Large intestine (tissue), 12 donors: ENCODE results near the gene TXNRD3. TPM values are rescaled to one million over a fixed set of nuclear protein-coding genes. Genes with fewer than 3 reads are reported as not detected.

ENCODE experiments used
- DNase-seq, 2 donors: peaks; one replicate each; pipeline versions ENCODE4 v3.0.0 to v3.0.0-alpha.2; 2013
- H3K27ac ChIP-seq: one replicate; pipeline ENCODE4 v1.5.1; 2013; ENCODE audit warnings: low read length
- H3K27me3 ChIP-seq: 2 replicates; pipeline ENCODE4 v1.6.1; 2013; ENCODE audit warnings: low read length; ENCODE audit not compliant: control insufficient read depth, insufficient read depth
- H3K36me3 ChIP-seq: 2 replicates; pipeline ENCODE4 v1.6.1; 2013; ENCODE audit warnings: low read length; ENCODE audit not compliant: control insufficient read depth, insufficient read depth
- H3K4me1 ChIP-seq: one replicate; pipeline ENCODE4 v1.6.1; 2013; ENCODE audit warnings: low read length; ENCODE audit not compliant: control insufficient read depth, insufficient read depth
- H3K4me3 ChIP-seq: one replicate; pipeline ENCODE4 v1.5.1; 2013; ENCODE audit warnings: low read length
- H3K9me3 ChIP-seq: one replicate; pipeline ENCODE4 v1.6.1; 2013; ENCODE audit warnings: mild to moderate bottlenecking, low read depth, low read length, moderate library complexity; ENCODE audit not compliant: control insufficient read depth
- WGBS: methylation state at CpG from one replicate; pipeline ENCODE4 v1.1.5; 2013; ENCODE audit warnings: low lambda C conversion rate; ENCODE audit not compliant: insufficient coverage; 5-methylcytosine and 5-hydroxymethylcytosine counted together
- long read RNA-seq, 11 donors: transcript quantifications; one replicate each; lab custom pipeline, GENCODE V29; 2026
- polyA plus RNA-seq: library from polyadenylated mRNA; unstranded; fragments of 120-200 nt; gene quantifications from one replicate; pipeline ENCODE4 v1.2.1, GENCODE V29; 2013

The TXNRD3 gene
- 7.3 TPM for polyA plus RNA-seq
- long read RNA-seq, donor 1, result 0 reads
- long read RNA-seq, donor 2, partial matches to known transcripts, result 0 of 3 reads
- long read RNA-seq, donor 2, other reads (novel, unspliced or antisense), result 0 of 3 reads
- long read RNA-seq, donor 3, result 0 reads
- long read RNA-seq, donor 4, result 0 reads
- long read RNA-seq, donor 5, result 0 reads
- long read RNA-seq, donor 6, result 0 reads
- long read RNA-seq, donor 7, result 0 reads
- long read RNA-seq, donor 8, result 0 reads
- long read RNA-seq, donor 9, result 0 reads
- long read RNA-seq, donor 10, partial matches to known transcripts, result 0 of 1 reads
- long read RNA-seq, donor 10, other reads (novel, unspliced or antisense), result 0 of 1 reads
- long read RNA-seq, donor 11, result 0 reads

DNA sequence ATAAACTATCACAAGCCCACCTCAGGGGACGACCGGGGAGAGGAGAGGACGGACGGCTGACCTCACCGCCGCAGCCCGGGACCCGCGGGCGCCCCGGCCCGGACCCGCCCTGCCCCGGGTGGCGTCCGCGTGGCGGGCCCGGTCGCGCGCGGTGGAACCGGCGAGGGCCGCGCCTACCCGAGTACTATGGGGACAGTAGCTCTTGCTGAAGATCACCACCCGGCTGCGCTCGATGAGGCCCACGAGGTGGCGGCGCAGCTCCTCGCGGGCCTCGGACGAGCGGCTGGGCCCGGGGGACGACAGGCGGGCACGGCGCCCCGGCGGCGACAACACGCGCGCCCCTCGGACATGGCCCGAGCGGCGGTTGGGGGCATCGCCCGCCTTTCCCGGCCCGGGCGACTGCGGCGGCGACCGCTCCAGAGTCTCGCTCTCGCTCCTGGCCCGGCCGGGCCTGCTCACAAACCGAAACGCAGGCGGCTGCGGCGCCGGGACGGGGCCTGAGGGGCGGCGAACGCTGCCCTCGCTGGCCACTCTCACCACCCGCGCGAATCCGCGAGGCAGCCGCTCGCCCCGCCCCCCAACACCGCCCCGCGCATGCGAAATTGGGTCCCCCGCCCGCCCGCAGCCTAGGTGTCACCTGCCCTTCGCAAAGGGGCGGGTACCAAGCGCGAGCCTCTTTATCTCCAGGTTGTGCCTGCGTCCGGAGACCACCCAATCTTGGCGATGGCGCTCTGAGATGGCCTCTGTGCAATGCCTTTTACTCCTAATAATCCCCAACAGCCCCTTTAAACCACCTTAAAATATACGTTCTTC, at the start of gene TXNRD3:
Gene TXNRD3 (minus strand): TSS at position 554 of the 813 bp plus-strand sequence.
- 0% methylated on average over 2 of the region's 102 CpGs for WGBS
- Histone ChIP-seq H3K4me1 (no peaks in the 10 kb centered on the region), H3K36me3 (no peaks in the 10 kb centered on the region), H3K9me3 (no peaks in the 10 kb centered on the region), H3K27me3 (peaks cover 8% of the 10 kb centered on the region), H3K27ac (no peak within 1 kb of the TSS), H3K4me3 (peak within 1 kb of the TSS; percentile 40)
- peak; percentile 63 to 84 for DNase-seq

DNA sequence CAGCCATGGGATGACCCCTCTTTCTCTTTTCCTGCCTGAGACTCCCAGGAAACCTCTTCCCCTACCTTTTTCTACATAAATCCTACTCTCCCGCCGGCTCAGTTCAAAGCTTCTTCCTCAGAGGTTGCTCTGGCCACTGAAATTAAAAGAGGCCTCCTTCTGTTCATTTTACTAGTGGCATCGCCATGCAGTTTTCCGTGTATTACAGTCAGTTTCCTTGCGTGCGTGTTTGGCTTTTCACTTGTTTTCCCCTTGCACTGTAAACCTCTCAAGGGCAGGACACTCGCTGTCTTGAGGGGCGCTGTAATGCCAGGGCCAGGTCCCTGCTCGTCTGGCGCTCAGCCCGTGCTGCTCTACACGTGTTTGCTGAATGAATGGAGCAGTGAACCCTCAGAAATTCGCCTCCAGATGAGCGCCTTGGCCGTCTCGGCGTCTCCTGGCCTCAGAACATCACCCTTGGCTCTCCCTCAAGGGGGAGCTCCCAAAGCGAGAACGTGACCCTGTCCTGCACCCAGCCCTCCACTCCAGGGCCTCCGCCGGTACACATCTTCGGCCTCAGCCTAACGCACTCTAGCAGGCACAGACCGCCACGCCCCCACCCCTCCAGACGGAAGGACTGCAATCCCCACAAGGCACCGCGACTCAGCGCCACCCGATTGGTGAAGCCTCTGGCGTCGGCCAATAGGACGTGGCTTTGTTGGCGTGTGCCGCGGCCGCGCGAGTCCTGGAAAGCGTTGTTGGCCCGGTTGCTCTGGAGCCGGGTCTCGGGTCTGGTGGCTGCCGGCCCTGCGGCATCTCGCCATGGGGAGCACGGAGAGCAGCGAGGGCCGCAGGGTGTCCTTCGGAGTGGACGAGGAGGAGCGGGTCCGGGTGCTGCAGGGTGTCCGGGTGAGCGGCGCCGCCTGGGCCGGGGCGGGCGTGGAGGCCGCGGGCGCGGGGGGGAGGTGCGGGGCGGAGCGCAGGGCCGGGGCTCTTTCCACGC, 48.9 kb upstream of the TXNRD3 start, which contains the start of gene CHCHD6:
Gene CHCHD6 (plus strand): TSS at position 729 of the 982 bp plus-strand sequence. CDS start 73 bp downstream, at position 802.
- peak; percentile 91 to 95 for DNase-seq
- Histone ChIP-seq H3K27ac (no peak within 1 kb of the TSS), H3K9me3 (no peaks in the 10 kb centered on the region), H3K4me1 (peaks cover 5% of the 10 kb centered on the region), H3K27me3 (peaks cover 6% of the 10 kb centered on the region), H3K36me3 (no peaks in the 10 kb centered on the region), H3K4me3 (peak within 1 kb of the TSS; percentile 66)
- WGBS, result 34% methylated on average over 6 of the region's 69 CpGs

DNA sequence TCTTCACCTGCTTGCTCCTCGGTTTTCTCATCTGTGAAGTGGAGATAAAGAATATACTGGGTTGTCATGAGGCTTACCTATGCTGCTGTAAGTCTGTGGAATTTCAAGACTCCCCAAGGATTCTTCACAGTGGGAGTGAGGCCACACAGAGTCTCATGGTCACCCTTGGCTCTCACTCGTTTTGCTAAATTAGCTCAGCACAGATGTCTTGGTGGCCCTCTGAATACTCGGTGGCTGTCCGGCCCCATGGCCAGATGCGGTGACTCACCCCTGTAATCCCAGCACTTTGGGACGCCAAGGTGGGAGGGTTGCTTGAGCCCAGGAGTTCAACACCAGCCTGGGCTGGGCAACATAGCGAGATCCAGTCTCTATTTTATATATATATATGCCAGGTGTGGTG, 44.1 kb upstream of the TXNRD3 start:
- Histone ChIP-seq H3K27ac (no peak overlapping the region), H3K9me3 (no peaks in the 10 kb centered on the region), H3K27me3 (no peaks in the 10 kb centered on the region), H3K4me1 (no peaks in the 10 kb centered on the region), H3K4me3 (no peak overlapping the region), H3K36me3 (no peaks in the 10 kb centered on the region)
- WGBS, result no CpG with 5 or more reads among the region's 7 CpGs
- DNase-seq, result no peak

DNA sequence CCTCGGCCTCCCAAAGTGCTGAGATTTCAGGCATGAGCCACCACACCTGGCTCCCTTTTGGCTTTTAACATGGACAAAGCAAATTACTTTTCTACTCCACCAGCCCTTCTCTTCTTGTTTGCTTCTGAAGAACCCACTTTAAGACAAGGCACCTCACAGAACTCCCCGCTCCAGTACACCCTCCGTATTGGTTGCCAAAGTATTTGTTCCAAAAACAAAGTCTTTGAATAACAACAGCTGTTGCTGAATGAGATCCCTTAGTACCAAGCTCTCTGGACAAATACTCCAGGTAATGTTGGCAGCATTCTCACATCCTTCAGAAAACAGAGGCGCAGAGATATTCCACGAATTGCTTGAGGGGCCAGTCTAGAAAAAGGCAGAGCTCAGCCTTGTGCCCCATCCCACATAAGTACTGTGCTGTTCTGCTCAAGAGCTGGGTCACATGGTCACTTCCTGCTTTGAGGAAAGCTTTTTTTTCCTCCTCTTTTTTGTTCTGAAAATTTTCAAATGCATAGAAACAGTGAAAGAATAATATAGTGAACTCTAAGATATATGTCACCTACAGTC, 41.9 kb upstream of the TXNRD3 start:
- no peaks in the 10 kb centered on the region for H3K9me3 ChIP-seq
- DNase-seq, result no peak
- H3K36me3 ChIP-seq, result no peaks in the 10 kb centered on the region
- no peak overlapping the region for H3K27ac ChIP-seq
- H3K4me3 ChIP-seq, result no peak overlapping the region
- no CpG with 5 or more reads among the region's 5 CpGs for WGBS
- H3K4me1 ChIP-seq, result no peaks in the 10 kb centered on the region
- H3K27me3 ChIP-seq, result peaks cover 10% of the 10 kb centered on the region

- Histone ChIP-seq H3K9me3 (no peaks in the 10 kb centered on the region), H3K27ac (no peak overlapping the region), H3K4me1 (no peaks in the 10 kb centered on the region), H3K36me3 (no peaks in the 10 kb centered on the region), H3K27me3 (peaks cover 11% of the 10 kb centered on the region), H3K4me3 (no peak overlapping the region)
- no peak for DNase-seq
- 90% methylated on average over 2 of the region's 3 CpGs for WGBS
These were observed 39.0 kb upstream of the TXNRD3 start for GRCh38 chr3:126693921-126694320.

DNA sequence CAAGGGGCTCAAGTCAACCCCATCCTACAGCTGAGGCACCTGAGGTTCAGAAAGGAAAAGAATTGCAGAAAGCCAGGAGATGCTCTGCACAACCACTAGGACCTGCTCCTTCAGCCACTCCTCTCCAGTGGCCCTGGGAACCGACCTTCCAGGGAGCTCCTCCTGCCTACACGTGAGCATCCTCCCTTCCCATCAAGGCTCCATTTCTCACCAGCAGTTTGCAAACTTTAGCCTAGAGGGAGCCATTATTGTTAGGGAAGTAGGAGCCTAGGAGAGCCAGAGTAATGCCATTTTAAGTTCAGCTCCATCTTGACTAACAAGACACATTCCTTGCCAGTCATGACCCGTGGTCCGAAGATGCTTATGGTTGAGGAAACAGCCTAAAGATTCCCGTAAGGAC, 37.9 kb upstream of the TXNRD3 start:
- no peak for DNase-seq
- no peak overlapping the region for H3K4me3 ChIP-seq
- no CpG with 5 or more reads among the region's 5 CpGs for WGBS

GRCh38 chr3:126691765-126692164, 36.8 kb upstream of the TXNRD3 start:
- no peaks in the 10 kb centered on the region for H3K36me3 ChIP-seq
- no peaks in the 10 kb centered on the region for H3K4me1 ChIP-seq
- no peak overlapping the region for H3K4me3 ChIP-seq
- H3K9me3 ChIP-seq, result no peaks in the 10 kb centered on the region
- WGBS, result no CpG with 5 or more reads among the region's 4 CpGs
- H3K27me3 ChIP-seq, result peaks cover 11% of the 10 kb centered on the region
- no peak overlapping the region for H3K27ac ChIP-seq
- DNase-seq, result no peak

More for the DNA sequence above, 37.9 kb upstream of the TXNRD3 start:
- H3K27me3 ChIP-seq, result peaks cover 11% of the 10 kb centered on the region
- no peaks in the 10 kb centered on the region for H3K36me3 ChIP-seq
- H3K9me3 ChIP-seq, result no peaks in the 10 kb centered on the region
- H3K27ac ChIP-seq, result no peak overlapping the region
- no peaks in the 10 kb centered on the region for H3K4me1 ChIP-seq

DNA sequence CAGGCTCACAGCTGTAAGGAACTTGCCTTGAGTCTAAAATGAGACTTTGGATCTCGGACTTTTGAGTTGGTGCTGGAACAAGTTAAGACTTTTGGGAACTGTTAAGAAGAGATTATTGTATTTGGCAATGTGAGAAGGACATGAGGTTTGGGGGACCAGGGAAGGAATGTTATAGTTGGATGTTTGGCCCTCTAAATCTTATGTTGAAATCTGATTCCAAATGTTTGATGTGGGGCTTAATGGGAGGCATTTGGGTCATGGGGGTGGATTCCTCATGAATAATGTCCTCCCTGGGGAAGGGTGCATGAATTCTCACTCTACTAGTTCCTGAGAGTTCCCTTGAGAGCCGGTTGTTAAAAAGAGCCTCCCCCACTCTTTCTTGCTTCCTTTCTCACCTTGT, 30.6 kb upstream of the TXNRD3 start:
- H3K9me3 ChIP-seq, result no peaks in the 10 kb centered on the region
- 100% methylated on average over 1 of the region's 2 CpGs for WGBS
- no peak overlapping the region for H3K27ac ChIP-seq
- H3K4me1 ChIP-seq, result no peaks in the 10 kb centered on the region
- DNase-seq, result no peak
- no peaks in the 10 kb centered on the region for H3K36me3 ChIP-seq
- no peaks in the 10 kb centered on the region for H3K27me3 ChIP-seq
- no peak overlapping the region for H3K4me3 ChIP-seq

GRCh38 chr3:126685021-126685420, 30.1 kb upstream of the TXNRD3 start:
- Histone ChIP-seq H3K27me3 (no peaks in the 10 kb centered on the region), H3K27ac (no peak overlapping the region), H3K36me3 (no peaks in the 10 kb centered on the region), H3K9me3 (no peaks in the 10 kb centered on the region), H3K4me3 (no peak overlapping the region), H3K4me1 (no peaks in the 10 kb centered on the region)
- no peak for DNase-seq
- 83% methylated on average over 1 of the region's 3 CpGs for WGBS
